GM21367 (cell line): ENCODE data around the gene ZG16B.

Source experiments
- ATAC-seq: cut with Tn5 transposase; IDR thresholded peaks from one replicate; pipeline ENCODE4 v1.9.1; 2021; ENCODE audit not compliant: unreplicated experiment

Gene ZG16B, protein sequence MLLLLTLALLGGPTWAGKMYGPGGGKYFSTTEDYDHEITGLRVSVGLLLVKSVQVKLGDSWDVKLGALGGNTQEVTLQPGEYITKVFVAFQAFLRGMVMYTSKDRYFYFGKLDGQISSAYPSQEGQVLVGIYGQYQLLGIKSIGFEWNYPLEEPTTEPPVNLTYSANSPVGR

DNA sequence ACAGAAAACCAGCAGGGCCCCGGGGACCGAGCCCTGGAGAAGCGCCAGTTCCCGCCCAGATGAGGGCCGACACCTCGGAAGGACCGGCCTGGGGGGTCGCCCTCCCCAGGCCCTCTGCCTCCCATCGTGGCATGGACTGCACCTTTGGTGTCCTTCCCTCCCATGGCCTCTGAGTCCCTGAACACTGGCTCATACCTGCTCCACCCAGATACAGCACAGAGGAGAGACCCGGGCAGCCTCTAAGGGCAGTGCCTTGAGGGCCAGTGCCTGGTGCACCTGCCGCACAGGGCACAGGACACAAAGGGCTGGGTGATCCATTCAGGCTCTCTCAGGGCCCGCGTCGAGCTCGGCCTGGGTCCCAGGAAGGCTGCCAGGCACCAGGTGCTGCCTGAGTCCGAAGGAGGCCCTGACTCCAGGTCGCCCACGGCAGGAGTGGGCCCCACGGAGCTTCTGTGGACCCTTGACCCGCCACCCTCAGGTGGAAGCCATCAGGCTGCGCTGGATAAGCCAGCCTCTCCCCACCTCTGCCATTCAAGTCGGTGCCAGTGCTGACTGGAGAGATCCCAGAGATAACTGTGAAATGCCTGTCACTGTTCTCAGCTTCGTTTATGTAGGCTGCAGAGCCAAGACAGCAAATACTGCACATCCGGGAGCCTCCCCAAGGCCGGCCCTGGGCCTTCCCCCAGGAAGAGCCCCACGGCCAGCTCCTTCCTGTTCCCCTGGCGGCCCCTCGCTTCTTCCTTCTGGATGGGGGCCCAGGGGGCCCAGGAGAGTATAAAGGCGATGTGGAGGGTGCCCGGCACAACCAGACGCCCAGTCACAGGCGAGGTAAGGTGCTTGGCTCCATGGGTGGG is at the start of gene ZG16B:
ZG16B (plus strand) TSS at position 803 of the 854 bp plus-strand sequence. CDS start 139 bp downstream, outside the sequence.
- no peak for ATAC-seq

DNA sequence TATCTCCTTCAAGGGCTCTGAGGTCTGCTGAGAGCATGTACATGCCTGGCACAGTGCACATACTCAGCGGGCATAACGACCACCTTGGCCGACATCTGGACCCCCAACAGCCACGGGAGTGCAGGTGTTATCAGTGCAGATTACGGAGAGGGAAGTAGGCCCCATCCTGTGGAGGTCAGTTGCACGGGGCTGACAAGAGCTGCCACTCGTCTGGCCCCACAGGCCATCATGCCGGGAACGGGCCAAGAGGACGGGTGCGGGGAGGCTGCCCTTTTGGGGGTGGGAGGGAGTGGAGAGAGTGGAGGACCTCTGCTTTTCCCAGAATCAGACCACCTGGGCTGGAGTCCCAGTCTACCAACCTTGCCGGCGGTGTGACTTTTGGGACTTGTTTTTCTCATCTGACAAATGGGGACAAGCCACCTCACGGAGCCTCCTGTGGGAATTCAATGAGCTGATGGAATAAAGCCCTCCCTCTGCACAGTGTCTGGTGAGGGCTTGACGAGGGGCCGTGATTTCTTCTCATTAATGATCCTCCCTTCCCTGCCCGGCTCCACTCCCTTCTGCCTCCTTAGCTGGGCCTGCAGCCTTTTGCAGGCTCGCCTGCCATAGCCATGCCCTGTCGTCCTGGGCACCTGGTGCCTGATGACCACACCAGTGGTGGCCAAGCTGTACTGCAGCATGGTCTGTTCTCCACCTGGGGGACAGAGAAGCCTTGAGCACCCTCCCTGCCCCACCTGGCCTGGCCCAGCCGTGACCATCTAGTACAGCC is 47.3 kb upstream of the ZG16B start:
- no peak for ATAC-seq

DNA sequence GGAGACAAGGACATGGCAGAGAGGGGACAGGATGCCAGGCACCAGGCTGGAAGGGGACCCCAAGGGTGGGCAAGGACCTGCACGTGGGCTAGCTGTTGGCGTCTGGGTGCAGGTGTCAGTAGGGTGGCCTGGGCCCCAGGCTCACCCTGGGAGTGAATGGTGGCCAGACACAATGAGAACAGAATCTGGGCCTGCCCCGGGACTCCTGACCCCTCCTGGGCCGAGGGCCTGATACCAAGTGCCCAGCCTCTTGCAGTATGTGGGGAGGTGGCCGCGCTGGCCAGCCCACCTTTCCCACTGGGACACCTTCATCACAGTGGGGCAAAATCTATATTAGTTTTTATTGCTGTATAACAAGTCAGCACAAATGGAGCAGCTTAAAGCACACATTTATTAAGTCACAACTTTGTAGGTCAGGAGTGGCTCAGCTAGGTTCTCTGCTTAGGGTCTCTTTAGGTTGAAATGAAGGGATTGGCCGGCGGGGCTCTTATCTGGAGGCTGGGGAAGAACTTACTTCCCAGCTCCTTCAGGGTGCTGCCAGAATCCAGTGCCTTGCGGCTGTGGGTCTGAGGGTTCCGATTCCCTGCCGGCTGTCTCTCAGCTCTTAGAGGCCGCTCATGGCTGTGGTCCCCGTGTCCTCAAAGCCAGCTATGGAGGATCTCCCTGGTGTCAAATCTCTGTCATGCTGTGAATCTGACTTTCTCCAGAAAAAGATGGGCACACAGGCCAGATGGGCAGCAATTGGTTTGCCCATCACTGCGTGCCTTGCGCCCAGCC is 46.3 kb upstream of the ZG16B start:
- ATAC-seq: no peak

DNA sequence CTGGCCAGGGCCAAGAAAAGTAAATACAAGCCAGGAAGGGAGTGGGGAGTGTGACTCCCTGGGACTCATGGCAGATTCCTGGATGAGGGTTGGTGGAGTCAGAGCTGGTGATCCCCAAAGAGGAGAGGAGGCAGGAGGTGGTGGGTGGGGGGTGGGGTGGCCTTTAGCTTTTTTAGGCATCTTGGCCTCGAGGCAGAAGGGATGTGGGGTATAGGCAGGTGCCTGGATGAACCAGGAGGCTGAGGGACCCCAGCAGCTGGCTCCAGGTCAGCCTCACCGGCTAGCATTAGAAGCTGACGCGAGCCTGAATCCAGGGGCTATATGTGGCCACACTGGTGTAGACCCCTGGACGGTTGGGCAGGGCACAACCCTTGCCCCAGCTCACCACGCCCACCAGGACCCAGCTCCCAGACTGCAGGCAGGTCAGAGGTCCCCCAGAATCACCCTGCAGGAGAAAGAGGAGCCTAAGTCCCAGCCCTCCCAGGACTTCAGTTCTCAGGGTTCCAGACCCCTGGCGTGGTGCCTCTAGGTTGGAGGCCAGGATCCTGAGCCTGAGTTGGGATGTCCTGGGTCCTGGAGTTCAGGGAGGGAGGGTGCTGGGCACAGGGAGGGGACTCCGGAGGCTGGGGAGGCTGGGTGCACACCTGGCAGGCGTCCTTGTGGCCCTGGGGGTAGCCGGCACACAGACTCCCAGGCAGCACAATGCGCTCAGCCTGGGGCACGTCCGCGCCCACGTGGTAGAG is 45.6 kb upstream of the ZG16B start:
- no peak for ATAC-seq

DNA sequence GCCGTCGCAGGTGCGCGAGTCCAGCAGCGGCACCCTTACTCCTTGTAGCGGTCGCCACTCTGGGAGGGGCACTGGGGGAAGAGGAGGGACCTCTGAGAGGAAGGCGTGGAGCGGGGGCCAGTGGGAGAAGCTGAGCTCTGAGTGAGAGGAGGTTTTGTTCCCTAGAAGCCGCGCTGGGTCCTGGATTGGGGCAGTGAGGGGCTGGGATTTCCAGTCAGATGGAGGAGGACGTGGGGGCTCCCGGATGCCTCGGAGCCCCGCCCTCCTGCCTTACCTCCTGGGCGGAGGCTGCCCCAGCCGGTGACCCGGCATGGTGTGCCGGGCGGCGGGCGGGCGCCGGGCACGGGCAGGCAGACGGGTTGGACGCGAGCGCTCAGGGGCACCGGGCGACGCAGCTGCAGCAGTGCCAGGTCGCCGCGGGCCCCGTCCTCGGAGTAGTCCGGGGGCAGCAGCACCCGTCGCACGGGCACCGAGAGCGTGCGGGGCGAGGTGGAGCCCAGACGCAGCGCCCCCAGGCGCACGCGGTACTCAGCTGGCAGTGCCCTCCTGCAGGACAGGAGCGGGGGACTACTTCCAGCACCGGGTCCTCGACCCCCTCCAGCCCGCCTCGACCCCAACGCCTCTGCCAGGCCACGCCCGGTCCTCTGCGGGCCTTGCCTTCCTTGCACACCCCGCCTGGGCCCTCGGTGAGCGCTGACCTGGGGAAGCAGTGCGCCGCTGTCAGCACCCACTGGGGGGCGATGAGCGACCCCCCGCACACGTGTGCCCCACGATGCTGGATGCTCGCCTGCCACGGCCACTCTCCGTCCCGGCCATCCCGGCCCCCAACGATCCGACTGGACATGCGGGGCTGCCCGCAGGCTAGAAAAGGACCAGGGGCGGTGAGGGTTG is 44.8 kb upstream of the ZG16B start:
- ATAC-seq: no peak

DNA sequence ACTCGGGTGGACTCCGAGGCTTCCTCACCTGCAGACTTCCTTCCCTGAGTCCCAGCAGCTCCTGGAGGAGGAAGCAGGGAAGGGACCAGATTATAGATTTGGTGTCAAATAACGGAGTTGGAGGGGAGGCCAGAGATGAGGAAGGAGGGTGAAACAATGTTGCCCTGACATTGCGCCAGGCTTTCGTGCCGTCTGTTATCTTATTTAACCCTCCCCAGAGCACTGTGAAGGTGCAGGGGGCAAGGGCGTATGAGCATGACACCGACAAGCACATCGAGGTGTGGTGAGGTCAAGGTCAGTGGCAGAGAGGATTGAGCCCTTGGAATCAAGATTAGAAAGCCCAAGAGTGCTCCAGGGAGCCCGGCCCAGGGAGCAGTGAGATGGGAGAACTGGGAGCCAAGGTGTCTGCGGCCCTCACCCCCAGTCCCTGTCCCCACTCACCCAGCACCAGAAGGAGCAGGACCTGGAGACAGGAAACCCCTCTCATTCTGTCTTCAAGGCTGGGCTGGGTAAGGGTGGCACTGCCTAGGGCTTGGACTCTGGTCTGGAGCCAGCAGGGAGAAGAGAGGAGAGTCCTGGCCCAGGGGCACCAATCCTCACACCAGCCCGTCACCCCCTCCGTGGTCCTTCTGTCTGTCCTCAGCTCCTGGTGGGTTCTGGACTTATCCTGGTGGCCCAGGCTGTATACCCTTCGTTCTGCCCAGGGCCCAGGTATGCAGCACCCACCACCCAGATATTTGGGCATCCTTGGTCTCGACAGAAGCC is 43.9 kb upstream of the ZG16B start:
- no peak for ATAC-seq

DNA sequence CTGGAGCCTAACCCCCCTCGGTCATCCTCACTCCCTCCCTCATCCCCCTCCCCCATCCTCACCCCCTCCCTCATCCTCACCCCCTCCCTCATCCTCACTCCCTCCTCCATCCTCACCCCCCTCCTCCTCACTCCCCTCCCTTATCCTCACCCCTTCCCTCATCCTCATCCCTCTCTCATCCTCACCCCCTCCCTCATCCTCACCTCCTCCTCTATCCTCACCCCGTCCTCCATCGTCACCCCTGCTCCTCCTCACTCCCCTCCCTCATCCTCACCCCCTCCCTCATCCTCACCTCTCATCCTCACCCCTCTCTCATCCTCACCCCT is 43.3 kb upstream of the ZG16B start:
- ATAC-seq: no peak

DNA sequence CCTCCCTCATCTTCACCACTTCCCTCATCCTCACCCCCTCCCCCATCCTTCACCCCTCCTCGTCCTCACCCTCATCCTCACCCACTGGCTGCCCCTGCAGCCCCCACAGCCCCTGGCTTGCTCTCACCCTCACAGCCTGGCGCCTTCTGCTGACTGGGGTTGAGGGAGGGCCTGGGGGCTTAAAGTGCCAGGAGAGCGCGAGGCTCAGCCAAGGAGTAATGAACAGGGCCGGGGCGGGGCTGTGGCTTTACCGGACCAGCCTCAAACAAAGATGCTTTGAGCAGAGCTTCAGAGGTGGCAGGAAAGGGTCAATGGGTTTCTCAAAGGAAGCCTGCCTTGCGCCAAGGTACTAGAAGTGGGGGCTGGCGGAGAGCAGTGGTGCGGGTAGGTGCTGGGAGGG is 42.7 kb upstream of the ZG16B start, which contains the start of gene PRSS33:
PRSS33 (minus strand) TSS at position 155 of the 400 bp plus-strand sequence. CDS start 1,013 bp downstream, outside the sequence.
- ATAC-seq: no peak

DNA sequence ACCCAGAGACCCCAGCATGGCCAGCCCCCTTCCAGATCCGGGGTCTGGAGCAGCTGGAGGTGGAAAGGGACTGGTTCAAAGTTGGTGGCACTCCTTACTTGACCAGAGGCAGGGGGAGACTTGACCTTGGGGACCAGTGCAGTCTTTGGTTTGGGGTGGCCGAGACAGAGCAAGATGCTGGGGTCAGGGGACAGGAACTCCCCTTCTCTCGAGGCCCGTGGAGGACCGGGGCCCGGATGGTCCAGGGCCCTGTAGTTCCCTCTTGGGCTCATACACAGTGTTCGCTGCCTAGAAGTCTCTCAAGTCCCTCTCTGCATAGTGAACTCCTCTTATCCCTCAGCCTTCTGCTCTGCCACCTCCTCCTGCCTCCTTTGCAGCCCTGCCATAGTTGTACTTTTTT is 42.1 kb upstream of the ZG16B start:
- no peak for ATAC-seq

DNA sequence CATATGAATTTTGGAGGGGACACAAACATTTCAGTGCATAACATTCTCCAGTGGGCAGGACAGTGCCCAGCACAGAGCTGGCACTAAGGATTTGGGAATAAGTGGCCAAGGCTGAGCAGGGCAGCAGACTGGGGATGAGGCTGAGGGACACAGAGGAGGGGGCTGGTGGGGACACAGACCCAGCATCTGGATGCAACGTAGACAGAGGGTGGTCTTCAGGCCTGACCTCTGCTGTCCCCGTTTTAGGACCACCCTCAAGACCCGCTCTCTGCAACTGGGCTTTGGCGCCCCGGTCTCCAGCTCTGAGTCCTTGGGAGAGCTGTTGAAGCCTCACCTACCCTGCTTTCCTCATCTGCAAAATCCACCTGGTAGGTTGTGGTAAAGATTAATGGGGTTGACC is 39.5 kb upstream of the ZG16B start:
- no peak for ATAC-seq

DNA sequence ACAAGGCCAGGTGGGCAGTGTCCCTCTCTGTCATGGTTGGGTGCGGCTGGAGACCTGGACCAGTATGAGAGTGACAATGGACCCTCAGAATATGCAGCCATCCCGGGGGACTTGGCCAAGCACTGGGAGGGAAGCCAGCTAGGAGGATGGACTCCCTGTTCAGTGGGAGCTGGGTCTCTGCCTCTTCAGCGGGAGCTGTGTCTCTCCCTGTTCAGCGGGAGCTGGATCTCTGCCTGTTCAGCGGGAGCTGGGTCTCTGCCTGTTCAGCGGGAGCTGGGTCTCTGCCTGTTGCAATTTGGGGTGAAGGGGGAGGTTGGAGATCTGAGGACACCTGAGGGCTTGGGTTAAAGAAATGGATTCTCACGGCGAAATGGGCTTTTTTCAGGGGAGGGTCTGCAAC is 38.9 kb upstream of the ZG16B start:
- ATAC-seq: no peak

DNA sequence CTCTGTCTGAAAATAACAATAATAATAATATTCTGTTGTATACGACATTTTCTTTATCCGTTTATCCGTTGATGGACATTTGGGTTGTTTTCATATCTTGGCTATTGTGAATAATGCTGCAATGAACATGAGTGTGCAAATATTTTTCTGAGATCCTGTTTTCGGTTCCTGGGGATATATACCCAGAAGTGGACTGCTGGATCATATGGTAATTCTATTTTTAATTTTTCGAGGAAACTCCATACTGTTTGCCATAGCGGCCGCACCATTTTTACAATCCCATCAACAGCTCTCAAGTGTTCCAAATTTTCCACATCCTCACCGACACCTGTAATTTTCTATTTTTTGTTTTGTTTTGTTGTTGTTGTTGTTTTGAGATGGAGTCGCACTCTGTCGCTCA is 37.2 kb upstream of the ZG16B start:
- no peak for ATAC-seq

DNA sequence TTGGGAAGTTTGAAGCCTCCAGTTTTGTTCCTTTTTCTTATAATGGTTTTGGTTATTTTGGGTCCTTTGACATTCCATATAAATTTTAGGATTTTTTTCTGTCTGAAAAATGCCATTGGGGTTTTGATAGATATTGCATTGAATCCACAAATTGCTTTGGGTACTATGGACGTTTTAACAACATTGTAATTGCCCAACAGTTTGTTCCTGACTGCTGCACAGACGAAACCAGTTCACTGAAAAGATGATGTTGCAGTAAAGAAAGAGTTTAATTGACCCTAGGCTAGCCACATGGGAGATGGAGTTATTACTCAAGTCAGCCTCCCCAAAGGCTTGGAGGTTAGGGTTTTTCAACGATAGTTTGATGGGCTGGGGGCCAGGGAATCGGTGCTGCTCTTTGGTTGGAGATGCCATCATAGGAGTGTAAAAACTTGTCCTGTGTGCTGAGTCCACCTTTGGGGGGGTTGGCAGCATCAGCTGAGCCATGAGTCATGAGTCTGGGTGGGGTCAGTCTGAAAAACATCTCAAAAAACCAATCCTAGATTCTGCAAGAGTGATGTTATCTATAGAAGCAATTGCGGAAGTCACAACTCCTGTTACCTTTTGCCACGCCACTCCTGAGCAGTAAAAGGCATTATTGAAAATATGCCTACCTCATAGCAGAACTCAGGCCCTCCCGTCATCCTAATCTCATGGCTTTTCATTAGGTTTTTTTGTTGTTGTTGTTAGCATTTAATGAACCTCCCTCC is 34.5 kb upstream of the ZG16B start:
- ATAC-seq: no peak

DNA sequence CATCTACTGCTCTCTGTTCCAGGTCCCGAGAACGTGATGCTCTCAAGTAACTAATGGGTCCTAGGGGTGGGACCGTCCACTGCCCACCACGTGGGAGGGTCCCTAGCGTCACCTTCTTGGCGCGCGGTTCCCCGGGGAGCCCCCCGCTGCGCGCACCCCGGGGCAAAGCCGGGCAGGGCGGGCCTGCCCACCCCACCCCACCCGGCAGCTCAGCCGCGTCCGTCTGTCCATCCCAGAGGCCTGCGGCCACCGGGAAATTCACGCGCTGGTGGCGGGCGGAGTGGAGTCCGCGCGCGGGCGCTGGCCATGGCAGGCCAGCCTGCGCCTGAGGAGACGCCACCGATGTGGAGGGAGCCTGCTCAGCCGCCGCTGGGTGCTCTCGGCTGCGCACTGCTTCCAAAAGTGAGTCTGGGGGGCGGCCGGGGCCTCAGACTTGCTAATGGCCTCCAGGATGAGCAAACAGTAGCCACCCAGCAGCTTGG is 31.3 kb upstream of the ZG16B start:
- no peak for ATAC-seq

DNA sequence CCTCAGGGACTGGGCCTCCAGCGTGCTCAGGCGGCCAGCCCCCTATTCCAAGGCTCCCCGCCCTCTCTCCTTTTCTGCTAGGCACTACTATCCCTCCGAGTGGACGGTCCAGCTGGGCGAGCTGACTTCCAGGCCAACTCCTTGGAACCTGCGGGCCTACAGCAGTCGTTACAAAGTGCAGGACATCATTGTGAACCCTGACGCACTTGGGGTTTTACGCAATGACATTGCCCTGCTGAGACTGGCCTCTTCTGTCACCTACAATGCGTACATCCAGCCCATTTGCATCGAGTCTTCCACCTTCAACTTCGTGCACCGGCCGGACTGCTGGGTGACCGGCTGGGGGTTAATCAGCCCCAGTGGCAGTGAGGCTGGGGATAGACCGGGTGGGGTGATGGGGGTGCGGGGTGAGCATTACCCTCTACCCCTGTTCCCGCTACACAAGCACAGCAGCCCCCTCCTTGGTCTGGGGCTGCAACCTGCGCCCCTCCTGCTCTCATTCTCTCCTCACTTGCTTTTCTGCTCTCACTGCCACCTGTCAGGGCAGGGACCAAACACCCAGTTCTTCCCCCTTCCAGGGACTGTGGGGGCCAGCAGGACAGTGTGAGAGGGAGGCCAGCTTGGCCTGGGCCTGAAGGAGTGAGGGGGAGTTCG is 30.8 kb upstream of the ZG16B start:
- ATAC-seq: no peak

DNA sequence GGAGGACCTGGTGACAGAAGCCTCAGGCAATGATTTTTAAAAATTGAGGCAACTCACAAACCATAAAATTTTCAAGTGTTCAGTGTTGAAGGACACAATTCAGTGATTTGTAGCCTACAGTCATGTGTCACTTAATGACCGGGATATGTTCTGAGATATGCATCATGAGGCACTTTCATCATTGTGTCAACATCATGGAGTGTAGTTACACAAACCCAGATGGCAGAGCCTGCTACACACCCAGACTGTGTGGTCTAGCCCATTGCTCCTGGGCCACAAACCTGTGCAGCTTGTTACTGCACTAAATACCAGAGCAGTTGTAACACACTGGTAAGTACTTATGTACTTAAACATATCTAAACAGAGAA is 30.3 kb upstream of the ZG16B start:
- no peak for ATAC-seq

DNA sequence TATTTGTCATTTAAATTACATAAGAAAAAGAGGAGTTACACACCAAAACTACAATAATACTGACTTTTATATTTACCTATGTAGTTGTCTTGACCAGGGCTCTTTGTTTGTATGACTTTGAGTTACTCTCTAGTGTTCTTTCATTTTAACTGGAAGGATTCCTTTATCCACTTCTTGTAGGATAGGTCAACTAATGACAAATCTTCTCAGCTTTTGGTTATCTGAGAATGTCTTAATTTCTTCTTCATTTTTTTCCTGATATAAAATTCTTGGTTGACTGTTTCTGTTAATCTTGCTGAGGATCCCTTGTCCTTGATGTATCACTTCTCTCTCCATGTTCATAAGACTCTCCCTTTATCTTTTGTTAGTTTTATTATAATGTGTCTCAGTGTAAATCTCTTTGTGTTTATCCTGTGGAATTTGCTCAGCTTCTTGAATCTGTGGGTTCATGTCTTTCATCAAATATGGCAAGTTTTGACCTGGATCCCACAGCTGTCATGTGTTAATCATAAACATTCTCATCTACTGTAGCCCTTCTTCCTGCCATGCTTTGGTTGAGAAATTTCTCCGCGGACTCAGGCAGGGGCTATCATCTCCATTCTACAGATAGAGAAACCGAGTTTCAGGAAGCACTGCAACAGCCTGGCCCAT is 26.4 kb upstream of the ZG16B start:
- no peak for ATAC-seq
